DND-41 (cell line): ENCODE measurements around the gene PDF.

Experiments
- EZH2 ChIP-seq: IDR thresholded peaks from 3 replicates; pipeline ENCODE4 v1.6.1; 2012; ENCODE audit warnings: borderline replicate concordance, low read depth, mild to moderate bottlenecking, moderate library complexity, low read length, inconsistent platforms; ENCODE audit not compliant: severe bottlenecking
- TF ChIP-seq, protein P1 (sequence below): IDR thresholded peaks from 2 replicates; pipeline ENCODE4 v1.5.1; 2012; ENCODE audit warnings: borderline replicate concordance, low read length, moderate library complexity, mild to moderate bottlenecking; ENCODE audit not compliant: poor library complexity, severe bottlenecking; ENCODE audit errors: extremely low read depth

DNA sequence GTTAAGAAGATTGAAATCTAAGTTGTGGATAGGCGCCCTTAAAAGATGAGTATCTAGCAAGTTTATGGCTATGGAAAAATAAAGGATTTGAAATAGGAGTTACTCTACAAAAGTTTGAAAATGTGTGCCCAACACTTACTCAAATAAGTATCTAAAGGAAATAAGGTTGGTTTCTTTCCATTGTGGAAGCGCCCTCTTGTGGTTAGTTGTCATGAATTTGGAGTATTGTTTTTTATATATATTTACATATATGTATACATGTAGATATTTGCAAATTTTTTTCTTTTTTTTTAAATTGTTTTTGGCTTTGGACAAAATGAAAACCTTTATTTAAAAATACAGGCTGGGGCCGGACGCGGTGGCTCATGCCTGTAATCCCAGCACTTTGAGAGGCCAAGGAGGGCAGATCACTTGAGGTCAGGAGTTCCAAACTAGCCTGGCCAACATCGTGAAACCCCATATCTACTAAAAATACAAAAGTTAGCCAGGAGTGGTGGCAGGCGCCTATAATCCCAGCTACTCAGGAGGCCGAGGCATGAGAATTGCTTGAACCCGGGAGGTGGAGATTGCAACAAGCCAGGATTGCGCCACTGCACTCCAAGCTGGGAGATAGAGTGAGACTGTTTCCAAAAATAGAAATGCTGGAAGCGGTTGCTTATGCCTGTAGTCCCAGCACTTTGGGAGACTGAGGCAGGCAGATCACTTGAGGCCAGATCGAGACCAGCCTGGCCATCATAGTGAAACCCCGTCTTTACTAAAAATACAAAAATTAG is 43.3 kb downstream of the PDF start:
- TF ChIP-seq, protein P1, sequence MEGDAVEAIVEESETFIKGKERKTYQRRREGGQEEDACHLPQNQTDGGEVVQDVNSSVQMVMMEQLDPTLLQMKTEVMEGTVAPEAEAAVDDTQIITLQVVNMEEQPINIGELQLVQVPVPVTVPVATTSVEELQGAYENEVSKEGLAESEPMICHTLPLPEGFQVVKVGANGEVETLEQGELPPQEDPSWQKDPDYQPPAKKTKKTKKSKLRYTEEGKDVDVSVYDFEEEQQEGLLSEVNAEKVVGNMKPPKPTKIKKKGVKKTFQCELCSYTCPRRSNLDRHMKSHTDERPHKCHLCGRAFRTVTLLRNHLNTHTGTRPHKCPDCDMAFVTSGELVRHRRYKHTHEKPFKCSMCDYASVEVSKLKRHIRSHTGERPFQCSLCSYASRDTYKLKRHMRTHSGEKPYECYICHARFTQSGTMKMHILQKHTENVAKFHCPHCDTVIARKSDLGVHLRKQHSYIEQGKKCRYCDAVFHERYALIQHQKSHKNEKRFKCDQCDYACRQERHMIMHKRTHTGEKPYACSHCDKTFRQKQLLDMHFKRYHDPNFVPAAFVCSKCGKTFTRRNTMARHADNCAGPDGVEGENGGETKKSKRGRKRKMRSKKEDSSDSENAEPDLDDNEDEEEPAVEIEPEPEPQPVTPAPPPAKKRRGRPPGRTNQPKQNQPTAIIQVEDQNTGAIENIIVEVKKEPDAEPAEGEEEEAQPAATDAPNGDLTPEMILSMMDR, result peak; percentile 53
- no peak for TF ChIP-seq EZH2
